ENCODE measurements around the gene ROBO1.

ROBO1 gene

GRCh38 chr3:79461129-79461792 is 306.5 kb downstream of the ROBO1 start:
- no peak for DNase-seq (ENCODE audit: low spot score)

- no peak for DNase-seq (ENCODE audit: low spot score)
Measured at GRCh38 chr3:79453600-79453999, 314.2 kb downstream of the ROBO1 start.

- no peak for DNase-seq (ENCODE audit: low spot score)
Measured at GRCh38 chr3:79436387-79436786, 331.4 kb downstream of the ROBO1 start.

- DNase-seq (ENCODE audit: low spot score), result no peak
Measured at GRCh38 chr3:79427081-79427480, 340.7 kb downstream of the ROBO1 start.

GRCh38 chr3:79424811-79425210 is 343.0 kb downstream of the ROBO1 start:
- no peak for DNase-seq (ENCODE audit: low spot score)

DNA sequence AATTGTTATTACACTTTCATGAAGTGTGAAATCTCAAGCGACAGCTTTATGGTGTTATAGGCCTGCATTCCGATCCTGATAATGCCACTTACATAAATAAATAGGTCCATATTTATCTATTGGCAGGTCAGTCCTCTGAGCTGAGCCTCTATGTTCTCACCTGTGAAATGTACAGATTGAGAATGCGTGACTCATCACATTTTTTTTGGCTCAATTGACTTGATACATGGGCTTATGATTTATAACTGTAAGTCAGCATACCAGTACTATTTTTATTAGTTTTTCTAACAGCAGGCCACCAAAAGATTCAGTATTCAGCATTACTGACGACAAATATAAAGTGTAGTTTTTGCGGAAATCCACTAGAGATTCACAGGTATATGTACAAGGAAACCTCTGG is 344.4 kb downstream of the ROBO1 start:
- DNase-seq (ENCODE audit: low spot score), result no peak

DNA sequence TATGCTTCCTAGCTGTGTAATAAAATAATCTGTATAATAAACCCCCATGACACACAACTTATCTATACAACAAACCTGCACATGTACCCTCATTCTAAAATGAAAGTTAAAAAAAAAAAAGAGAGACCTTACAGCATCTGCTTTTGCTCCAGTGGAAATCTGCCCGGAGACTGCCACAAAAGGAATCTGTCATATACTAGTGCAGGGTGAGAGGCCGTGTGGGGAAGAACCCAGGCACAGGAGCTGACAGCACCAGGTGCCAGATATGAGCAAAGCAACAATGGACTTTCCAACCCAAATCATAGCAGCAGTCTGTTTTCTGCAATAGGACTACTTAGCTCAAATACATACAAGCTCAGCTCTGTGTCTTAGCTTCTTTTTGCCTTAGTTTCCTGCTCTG is 346.5 kb downstream of the ROBO1 start:
- no peak for DNase-seq (ENCODE audit: low spot score)

DNA sequence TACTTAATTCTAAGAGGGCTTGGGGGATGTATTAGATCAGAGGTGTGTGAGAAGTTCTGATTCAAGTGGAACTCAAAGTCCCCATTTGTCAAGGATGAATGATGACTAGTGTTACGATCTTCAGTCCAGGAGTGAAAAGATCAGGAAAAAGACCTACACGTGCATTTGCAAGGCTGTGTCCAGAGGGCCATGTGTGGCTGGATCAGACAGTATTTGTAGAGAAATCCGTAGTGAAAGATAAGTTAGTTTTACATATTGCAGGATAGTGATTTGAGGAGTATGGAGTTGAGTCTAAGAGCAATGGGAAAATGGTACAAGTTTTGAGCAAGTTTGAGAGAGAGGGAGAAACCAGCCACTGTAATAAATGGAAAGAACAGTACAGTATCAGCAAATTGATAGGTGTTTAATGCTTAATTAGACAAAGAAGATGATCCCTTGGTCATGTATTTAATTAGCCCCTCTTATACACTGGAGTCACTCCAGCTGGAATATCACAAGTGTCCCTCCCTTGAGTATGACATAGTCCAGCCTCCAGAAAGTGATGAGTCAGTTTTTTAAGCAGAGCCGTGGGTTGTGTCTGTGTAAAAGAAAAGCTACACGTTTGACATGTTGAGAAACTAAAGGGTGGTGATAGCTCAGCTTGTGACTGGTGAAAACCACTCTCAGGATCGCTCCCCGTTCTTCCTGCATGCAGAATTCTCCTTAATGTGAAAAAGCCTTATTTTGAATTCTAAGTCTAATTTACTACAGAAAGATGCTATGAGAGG is 348.8 kb downstream of the ROBO1 start:
- DNase-seq (ENCODE audit: low spot score), result no peak

DNA sequence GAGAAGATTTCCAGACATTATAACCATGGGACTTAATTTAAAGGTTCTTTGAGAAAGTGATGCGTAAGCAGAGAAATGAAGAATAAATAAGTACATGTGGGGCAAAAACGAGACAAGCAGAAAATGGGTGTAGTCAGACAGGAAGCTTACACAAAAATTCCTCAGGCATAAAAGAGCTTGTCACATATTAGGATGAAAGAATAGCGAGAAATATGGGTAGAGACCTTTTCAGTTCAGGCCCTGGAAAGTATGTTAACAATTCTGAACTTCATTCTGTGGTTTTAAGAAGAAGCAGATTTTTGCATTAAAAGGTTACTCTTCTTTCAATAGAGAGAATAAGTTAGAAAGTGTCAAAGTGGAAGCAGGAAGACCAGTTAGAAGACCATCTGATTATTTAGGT is 352.4 kb downstream of the ROBO1 start:
- DNase-seq (ENCODE audit: low spot score), result no peak

DNA sequence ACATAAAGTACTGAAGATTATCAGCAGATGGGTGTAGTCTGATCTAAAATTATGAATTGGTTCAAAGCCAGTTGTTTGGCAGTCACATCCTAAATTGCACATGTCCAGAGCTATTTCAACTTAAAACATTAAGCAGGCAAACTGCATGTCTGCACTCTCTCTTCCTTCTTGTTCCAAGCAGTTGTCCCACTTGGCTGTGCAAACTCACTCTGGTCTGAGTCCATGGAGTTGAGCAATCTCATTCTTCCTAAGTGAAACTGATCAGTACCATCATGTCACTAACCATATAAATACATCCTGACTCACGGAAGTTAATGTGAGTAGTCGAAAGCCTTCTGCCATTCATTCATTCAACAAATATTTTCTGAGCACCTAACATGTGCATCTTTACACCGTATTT is 353.0 kb downstream of the ROBO1 start:
- no peak for DNase-seq (ENCODE audit: low spot score)

DNA sequence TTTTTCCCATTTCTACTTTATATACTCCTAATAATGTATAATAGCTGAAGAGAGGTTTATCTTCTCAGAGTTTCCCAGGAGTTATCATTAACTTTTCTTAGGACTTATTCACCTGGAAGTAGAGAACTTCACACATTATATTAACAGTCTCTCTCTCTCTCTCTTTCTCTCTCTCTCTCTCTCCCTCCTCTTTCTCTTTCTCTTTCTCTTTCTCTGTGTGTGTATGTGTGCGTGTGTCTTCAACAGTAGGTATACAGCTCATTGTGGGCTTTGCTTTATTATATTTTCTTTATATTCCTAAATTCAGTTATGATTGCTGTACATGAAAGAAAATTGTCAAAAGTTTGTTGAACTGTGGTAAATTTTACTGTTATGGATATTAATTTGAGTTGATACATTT is 353.8 kb downstream of the ROBO1 start:
- DNase-seq (ENCODE audit: low spot score), result no peak

DNA sequence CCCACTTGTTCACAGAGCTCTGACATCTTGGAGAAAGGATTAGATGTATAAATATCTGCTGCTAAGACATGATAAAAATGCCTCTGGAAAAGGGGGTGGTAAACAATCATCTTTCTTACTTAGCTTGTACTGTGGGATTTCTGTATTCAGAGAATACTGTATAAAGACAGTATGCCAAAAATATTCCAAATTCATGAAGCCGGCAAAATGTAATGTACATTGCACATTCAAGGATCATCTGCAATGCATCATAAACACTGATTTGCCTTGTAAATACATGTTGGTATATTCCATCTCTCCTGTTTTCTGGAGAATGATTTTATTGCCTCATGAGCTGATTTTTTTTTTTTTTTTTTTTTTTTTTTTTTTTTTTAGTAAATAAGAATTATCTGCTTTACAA is 355.3 kb downstream of the ROBO1 start:
- no peak for DNase-seq (ENCODE audit: low spot score)

- no peak for DNase-seq (ENCODE audit: low spot score)
Measured at GRCh38 chr3:79410617-79411016, 357.2 kb downstream of the ROBO1 start.

GRCh38 chr3:79410136-79410535 is 357.7 kb downstream of the ROBO1 start:
- DNase-seq (ENCODE audit: low spot score), result no peak

DNA sequence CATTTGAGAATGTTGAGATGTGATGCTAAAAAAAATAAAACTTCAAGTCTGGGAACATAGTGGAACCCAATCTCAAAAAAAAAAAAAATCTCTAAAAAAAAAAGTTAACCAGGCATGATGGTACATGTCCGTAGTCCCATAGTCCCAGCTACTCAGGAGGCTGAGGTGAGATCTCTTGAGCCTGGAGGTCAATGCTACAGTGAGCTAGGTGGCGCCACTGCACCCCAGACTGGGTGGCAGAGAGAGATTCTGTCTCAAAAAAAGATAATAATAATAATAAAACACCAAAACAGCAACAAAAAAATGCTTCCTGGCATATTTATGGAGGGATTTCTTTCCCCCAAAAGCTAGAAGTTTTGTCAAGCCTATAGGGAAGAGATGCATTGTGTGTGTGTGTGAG is 361.6 kb downstream of the ROBO1 start:
- DNase-seq (ENCODE audit: low spot score), result no peak

DNA sequence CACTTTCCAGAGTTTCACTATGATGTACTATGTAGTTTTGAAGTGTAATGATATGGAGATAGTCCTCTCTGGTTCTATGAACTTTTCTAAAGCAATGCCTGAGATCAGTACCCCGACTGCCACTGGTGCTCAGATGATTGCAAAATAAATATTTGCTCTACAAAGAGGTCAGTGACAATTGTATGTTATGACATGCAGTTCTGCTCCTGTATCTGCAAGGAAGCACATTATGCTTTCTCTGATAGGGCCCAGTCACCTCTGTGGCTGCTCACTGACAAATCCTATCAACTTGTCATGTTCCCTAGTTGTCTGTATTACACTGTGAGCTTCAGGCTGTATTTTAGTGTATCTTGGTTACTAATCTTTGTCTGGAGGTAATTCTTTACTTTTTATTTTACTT is 362.6 kb downstream of the ROBO1 start:
- DNase-seq (ENCODE audit: low spot score), result no peak

- no peak for DNase-seq (ENCODE audit: low spot score)
Measured at GRCh38 chr3:79396595-79396994, 371.2 kb downstream of the ROBO1 start.

- DNase-seq (ENCODE audit: low spot score), result no peak
Measured at GRCh38 chr3:79392479-79392878, 375.3 kb downstream of the ROBO1 start.

DNA sequence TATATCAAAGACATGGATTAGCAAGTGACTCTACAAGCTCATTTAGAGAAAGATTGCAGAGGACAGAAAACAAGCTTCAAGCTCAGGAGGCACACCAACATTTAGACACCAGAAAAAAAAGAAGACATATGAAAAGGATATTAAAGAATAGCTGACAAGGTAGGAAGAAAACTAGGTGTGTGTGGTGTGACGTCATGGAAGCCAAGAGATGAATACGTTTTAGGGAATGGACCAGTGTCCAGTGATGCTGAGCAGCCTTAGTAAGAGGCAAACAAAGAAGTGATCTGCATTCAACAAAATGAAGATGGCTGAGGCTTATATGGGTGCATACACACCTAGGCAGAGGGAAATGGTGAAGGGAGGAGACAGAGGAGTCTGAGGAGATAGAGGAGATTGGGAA is 377.4 kb downstream of the ROBO1 start:
- no peak for DNase-seq (ENCODE audit: low spot score)

DNA sequence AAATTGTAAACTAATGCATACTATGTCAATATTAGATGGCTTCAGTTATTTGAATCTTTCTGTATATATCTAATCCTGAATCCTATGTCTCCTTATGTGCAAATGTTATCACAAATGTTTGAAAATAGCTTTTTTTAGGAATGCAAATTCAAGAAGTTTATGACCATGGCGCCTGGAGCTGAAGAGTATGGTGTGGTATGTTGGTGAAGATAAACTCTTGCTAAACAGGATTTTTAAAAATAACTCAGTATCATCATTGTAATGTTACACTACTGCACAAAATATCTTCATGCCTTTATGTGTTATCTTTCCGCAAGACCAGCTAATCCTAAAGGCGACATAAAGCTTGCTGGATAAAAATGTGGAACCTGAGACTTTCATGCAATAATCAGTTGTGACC is 382.6 kb downstream of the ROBO1 start:
- no peak for DNase-seq (ENCODE audit: low spot score)

DNA sequence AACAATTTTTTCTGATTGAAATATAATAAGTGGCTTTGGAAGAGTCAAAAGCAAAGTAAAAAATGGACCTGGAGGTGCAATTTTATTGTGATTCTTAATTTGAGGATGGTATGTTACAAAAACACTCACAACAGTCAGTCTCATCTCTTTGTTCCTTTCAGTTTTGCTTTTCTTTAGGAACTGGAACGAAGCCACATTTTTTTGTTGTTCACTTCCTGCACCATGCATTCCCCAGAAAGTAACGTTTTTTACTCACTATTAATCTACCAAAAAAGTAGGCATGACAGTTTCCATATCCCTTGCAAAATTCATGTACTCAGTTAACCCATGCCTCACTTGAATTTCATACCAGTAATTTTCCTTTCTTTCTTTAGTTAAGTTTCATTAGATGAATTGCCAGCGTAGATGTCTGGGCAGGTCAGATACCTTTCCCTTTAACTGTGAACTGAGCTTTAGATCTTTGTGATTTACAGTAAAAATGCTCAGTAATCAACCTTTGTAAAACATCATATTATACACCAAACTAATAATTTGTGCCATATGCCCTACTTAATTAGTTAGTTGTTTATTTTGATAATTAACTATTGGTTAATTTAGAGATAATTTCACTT is 384.3 kb downstream of the ROBO1 start:
- no peak for DNase-seq (ENCODE audit: low spot score)

DNA sequence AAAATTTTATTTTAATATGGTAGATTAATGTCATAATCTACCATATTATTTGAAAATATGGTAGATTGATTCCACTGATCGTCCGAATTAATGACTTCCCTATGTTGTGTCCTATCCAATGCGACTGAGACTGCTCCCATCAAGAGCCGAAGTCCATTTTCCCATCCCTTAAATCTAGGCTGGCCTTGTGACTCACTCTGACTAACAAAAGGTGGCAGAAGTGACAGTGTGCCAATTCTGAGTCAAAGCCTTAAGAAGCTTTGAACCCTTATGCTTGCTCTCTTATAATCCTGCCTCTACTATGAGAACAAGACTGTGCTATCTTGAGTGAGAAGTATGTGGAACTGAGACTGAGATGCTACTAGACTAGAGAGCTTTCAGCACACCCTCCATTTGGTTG is 387.2 kb downstream of the ROBO1 start:
- DNase-seq (ENCODE audit: low spot score), result no peak

GRCh38 chr3:79378064-79378463 is 389.7 kb downstream of the ROBO1 start:
- DNase-seq (ENCODE audit: low spot score), result no peak

DNA sequence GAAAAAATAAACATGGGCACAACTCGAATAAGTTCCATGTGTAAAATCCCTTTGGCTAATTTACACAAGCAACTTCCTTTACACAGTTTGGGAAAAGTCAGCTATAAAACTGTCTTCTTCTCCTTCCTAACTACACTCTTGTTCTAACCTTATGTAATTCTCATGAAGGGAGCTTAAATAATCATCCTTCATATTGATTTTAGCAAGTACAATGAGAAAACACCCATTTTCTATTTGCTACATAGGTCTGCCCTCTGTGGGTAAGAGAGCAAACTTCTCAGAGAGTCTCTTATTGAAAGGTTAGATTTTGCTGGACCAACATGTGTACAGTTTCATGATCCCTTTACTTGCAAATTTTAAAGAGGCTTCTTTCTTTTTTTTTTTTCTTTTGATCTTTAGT is 398.5 kb downstream of the ROBO1 start:
- DNase-seq (ENCODE audit: low spot score), result no peak

Data from LoVo (cell line).